ENCODE measurements around the gene TLE2.

DNA sequence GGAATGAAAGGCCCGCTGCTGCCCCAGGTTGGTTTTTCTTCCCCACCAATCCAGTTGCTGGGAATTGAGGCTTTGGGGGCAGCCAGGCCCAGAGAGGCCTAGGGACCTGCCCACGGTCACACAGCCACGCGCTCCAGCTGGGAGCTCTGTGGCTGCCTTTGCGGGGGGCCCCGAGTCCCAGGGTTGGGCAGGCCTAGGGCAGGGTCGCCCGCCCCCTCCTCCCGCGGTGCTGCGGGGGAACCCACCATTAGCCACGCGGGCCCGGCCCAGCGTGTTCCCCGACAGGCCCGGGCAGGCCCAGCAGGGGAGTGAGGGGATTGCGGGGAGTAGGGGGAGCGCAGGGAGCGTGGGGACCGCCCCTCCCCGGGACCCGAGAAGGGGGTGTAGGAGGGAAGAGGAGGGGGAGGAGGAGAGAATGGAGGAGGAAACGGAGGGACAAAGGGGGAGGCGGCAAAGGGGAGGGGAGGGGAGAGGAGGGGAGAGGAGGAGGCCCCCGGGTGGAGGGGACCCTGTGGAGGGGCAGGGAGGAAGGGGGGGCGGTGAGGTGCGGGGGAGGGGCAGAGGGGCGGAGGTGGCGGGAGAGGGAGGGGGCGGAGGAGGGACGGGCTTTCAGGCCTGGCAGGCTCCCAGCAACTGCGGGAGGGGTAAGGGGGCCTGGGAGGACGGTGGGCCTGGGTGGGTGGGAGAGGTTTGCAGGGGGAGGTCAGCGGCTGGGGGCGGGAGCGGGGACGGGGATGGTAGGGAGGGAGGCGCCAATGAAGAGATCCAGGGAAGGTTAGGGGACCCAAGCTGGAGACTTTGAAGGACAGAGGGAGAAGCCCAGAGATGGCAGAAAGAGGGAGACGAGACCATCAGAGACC lies 12.9 kb upstream of the TLE2 start:
- no peak for TF ChIP-seq CTCF (IDR thresholded peaks at IDR 0.05)
- no peak for TF ChIP-seq EZH2phosphoT487 (IDR thresholded peaks at IDR 0.05)

All from neural progenitor cell (in vitro differentiated cells).